Lower leg skin (tissue), 3 donors: ENCODE data around the gene ZCCHC4.

Experiments
- CTCF ChIP-seq, 3 donors: fragments of 450-650 bp; IDR thresholded peaks; one replicate each; pipeline ENCODE4 v1.5.1; 2016; ENCODE audit warnings: antibody characterized with exemption in 3 of 3, mild to moderate bottlenecking in 3 of 3, moderate library complexity in 2 of 3
- POLR2A ChIP-seq, 2 donors: fragments of 450-650 bp; IDR thresholded peaks; one replicate each; pipeline ENCODE4 v1.6.1; 2016 to 2017; ENCODE audit warnings: antibody characterized with exemption in 2 of 2, mild to moderate bottlenecking in 1 of 2, moderate library complexity in 1 of 2

- TF ChIP-seq POLR2A (IDR thresholded peaks at IDR 0.05) = no peak
- TF ChIP-seq CTCF (IDR thresholded peaks at IDR 0.05) = no peak
Measured at GRCh38 chr4:25347971-25348370, 35.4 kb downstream of the ZCCHC4 start.
